ENCODE results near the gene RIBC2. TPM values are rescaled to one million over a fixed set of nuclear protein-coding genes. Genes with fewer than 3 reads are reported as not detected.
"Not testable (repeated sequence)": the region's sequence is repeated elsewhere in the genome, so short reads cannot be mapped to it uniquely, and the experiment has no call there.

RIBC2 gene
- total RNA-seq = 10 to 100 TPM; 11.2 to 12.1 TPM

GRCh38 chr22:45413368-45414211 is at the start of gene RIBC2, which contains the start of gene SMC1B:
TSS of gene RIBC2 (plus strand) at chr22:45413693. CDS start at chr22:45413887, 194 bp downstream.
TSS of gene SMC1B (minus strand) at chr22:45413599. CDS start at chr22:45413567, 32 bp downstream.
- ATAC-seq (ENCODE audit: low read depth) (peak; percentile 88), DNase-seq (peak; percentile 92)
- Mint-ChIP-seq H3K27ac (peak within 1 kb of the TSS; percentile 89), H3K36me3 (peaks cover 14% of the 10 kb centered on the region), H3K9me3 (peaks cover 1% of the 10 kb centered on the region), H3K27me3 (no peaks in the 10 kb centered on the region), H3K4me1 (peaks cover 12% of the 10 kb centered on the region), H3K4me3 (peak within 1 kb of the TSS; percentile 89)
- POLR2A ChIA-PET = interaction anchor here (0.6 to 2.5 kb wide), 13 partner anchors 10 to 250 kb away, joined by 3 to 28 read pairs (median 5); partner anchors contain the start of genes FAM118A and NUP50

GRCh38 chr22:45366713-45367112 is 46.8 kb upstream of the RIBC2 start:
- peaks cover 20% of the 10 kb centered on the region for H3K36me3 Mint-ChIP-seq
- DNase-seq (no peak), ATAC-seq (ENCODE audit: low read depth) (no peak)
- POLR2A ChIA-PET = no interaction called here
- no peaks in the 10 kb centered on the region for H3K27me3 Mint-ChIP-seq
- peaks cover 9% of the 10 kb centered on the region for H3K9me3 Mint-ChIP-seq
- H3K4me1 Mint-ChIP-seq = no peaks in the 10 kb centered on the region
- H3K4me3 Mint-ChIP-seq = no peak overlapping the region
- H3K27ac Mint-ChIP-seq = no peak overlapping the region

GRCh38 chr22:45373592-45373991 is 39.9 kb upstream of the RIBC2 start:
- H3K36me3 Mint-ChIP-seq; POLR2A ChIA-PET; DNase-seq; H3K9me3 Mint-ChIP-seq; H3K4me3 Mint-ChIP-seq; H3K27ac Mint-ChIP-seq; H3K27me3 Mint-ChIP-seq; ATAC-seq (ENCODE audit: low read depth): not testable (repeated sequence)
- H3K4me1 Mint-ChIP-seq = peaks cover 12% of the 10 kb centered on the region

- Mint-ChIP-seq H3K27ac (no peak overlapping the region), H3K27me3 (no peaks in the 10 kb centered on the region), H3K36me3 (peaks cover 5% of the 10 kb centered on the region), H3K4me1 (peaks cover 12% of the 10 kb centered on the region), H3K9me3 (no peaks in the 10 kb centered on the region), H3K4me3 (no peak overlapping the region)
- ATAC-seq (ENCODE audit: low read depth) (no peak), DNase-seq (no peak)
- POLR2A ChIA-PET = no interaction called here
Observed at GRCh38 chr22:45376009-45376408, 37.5 kb upstream of the RIBC2 start.

DNA sequence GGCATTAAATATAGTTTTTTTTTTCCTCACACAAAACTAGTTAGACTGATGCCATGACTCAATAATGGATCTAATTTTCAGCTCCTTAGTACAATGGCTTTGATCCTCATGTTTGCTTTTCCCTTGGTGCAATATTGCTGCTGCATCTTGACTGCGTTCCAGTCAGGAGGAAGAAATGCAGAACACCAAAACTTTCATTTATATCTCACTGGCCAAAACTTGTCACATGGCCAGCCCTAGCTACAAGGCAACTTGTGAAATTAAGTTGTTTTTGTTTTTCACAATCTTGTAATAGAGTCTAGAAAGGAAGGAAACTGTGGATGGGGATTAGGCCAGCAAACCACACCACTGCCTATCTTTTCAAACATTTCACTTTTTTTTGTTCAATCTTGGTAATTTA is 36.8 kb upstream of the RIBC2 start:
- H3K27ac Mint-ChIP-seq = no peak overlapping the region
- POLR2A ChIA-PET = no interaction called here
- no peaks in the 10 kb centered on the region for H3K9me3 Mint-ChIP-seq
- peaks cover 12% of the 10 kb centered on the region for H3K4me1 Mint-ChIP-seq
- no peaks in the 10 kb centered on the region for H3K27me3 Mint-ChIP-seq
- no peak overlapping the region for H3K4me3 Mint-ChIP-seq
- ATAC-seq (ENCODE audit: low read depth) (no peak), DNase-seq (no peak)
- peaks cover 5% of the 10 kb centered on the region for H3K36me3 Mint-ChIP-seq

- POLR2A ChIA-PET = no interaction called here
- Mint-ChIP-seq H3K9me3 (no peaks in the 10 kb centered on the region), H3K27me3 (peaks cover 7% of the 10 kb centered on the region), H3K27ac (no peak overlapping the region), H3K36me3 (no peaks in the 10 kb centered on the region), H3K4me3 (no peak overlapping the region), H3K4me1 (peaks cover 7% of the 10 kb centered on the region)
- DNase-seq = no peak
- no peak for ATAC-seq (ENCODE audit: low read depth)
Observed at GRCh38 chr22:45381348-45381747, 32.1 kb upstream of the RIBC2 start.

GRCh38 chr22:45389546-45389945 is 23.9 kb upstream of the RIBC2 start:
- H3K27me3 Mint-ChIP-seq = peaks cover 6% of the 10 kb centered on the region
- H3K4me1 Mint-ChIP-seq = peaks cover 1% of the 10 kb centered on the region
- no peak for DNase-seq
- H3K27ac Mint-ChIP-seq = no peak overlapping the region
- POLR2A ChIA-PET = interaction anchor here (0.7 kb wide), 1 partner anchor 29 kb away, joined by 3 read pairs; no protein-coding TSS in a partner anchor
- no peaks in the 10 kb centered on the region for H3K36me3 Mint-ChIP-seq
- H3K4me3 Mint-ChIP-seq = no peak overlapping the region
- H3K9me3 Mint-ChIP-seq = no peaks in the 10 kb centered on the region
- ATAC-seq (ENCODE audit: low read depth) = no peak

DNA sequence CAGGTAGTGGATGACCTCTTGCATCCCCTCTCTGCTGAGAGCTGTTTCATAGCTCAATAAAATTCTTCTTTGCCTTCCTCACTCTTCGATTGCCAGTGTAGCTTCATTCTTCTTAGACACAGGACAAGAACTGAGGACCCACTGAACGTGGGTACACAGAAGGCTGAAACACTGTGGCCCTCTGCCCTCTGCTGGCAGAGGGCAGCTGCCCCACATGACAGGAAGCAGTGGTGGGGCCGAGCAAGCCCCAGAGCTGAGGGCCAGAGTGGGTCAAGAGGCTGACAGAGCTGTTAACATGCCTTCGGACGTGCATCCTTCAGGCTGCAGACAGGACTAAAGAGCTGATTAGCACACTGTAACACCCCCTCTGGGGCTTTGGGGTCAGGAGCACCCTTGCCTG is 15.7 kb upstream of the RIBC2 start:
- no peak for DNase-seq
- no peaks in the 10 kb centered on the region for H3K9me3 Mint-ChIP-seq
- H3K27ac Mint-ChIP-seq = no peak overlapping the region
- H3K4me3 Mint-ChIP-seq = no peak overlapping the region
- H3K36me3 Mint-ChIP-seq = peaks cover 10% of the 10 kb centered on the region
- H3K4me1 Mint-ChIP-seq = no peaks in the 10 kb centered on the region
- ATAC-seq (ENCODE audit: low read depth) = no peak
- H3K27me3 Mint-ChIP-seq = peaks cover 10% of the 10 kb centered on the region
- POLR2A ChIA-PET = interaction anchor here (0.6 kb wide), 1 partner anchor 79 kb away, joined by 3 read pairs; no protein-coding TSS in a partner anchor

GRCh38 chr22:45398214-45398613 is 15.3 kb upstream of the RIBC2 start:
- peaks cover 10% of the 10 kb centered on the region for H3K36me3 Mint-ChIP-seq
- H3K4me1 Mint-ChIP-seq = no peaks in the 10 kb centered on the region

DNA sequence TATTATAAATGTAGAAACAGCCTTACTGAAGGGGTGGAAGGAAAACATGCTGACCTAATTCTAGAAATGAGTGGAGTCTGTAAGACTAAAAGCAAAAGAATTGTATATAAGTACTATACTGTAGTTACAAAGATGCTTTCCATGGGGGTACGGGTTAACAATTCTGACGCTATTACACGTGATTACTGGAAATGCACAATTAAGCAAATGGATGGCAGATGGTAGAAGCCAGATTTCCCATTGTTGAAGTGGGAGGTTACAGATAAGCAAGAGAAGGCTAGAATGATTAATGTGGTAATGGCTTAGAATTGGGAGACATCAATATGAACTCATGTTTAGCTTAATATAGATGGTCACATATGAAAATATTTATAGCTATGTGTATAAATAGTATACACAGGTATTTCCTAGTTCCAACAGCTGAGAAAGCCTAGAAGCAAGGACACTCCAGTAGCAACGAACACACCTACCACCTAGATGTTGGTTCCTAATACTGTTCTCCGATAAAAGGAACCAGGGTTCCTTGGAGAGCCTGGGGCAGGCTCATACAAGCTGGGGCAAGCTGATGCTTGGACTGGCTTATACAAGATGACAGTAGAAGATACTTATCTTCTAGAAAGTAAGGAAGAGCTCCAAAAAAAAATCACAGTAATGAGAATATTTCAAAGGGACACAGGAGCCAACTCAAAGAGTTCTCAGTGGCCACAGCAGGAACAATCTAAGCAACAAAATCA is 13.6 kb upstream of the RIBC2 start:
- no peak overlapping the region for H3K4me3 Mint-ChIP-seq
- DNase-seq (no peak), ATAC-seq (ENCODE audit: low read depth) (no peak)
- peaks cover 8% of the 10 kb centered on the region for H3K27me3 Mint-ChIP-seq
- H3K4me1 Mint-ChIP-seq = no peaks in the 10 kb centered on the region
- no peak overlapping the region for H3K27ac Mint-ChIP-seq
- peaks cover 10% of the 10 kb centered on the region for H3K36me3 Mint-ChIP-seq
- H3K9me3 Mint-ChIP-seq = no peaks in the 10 kb centered on the region
- POLR2A ChIA-PET = no interaction called here

More at GRCh38 chr22:45398214-45398613, 15.3 kb upstream of the RIBC2 start:
- DNase-seq (no peak), ATAC-seq (ENCODE audit: low read depth) (no peak)
- Mint-ChIP-seq H3K27me3 (peaks cover 10% of the 10 kb centered on the region), H3K9me3 (no peaks in the 10 kb centered on the region), H3K4me3 (no peak overlapping the region), H3K27ac (no peak overlapping the region)
- POLR2A ChIA-PET = interaction anchor here (0.6 kb wide), 1 partner anchor 80 kb away, joined by 3 read pairs; no protein-coding TSS in a partner anchor

DNA sequence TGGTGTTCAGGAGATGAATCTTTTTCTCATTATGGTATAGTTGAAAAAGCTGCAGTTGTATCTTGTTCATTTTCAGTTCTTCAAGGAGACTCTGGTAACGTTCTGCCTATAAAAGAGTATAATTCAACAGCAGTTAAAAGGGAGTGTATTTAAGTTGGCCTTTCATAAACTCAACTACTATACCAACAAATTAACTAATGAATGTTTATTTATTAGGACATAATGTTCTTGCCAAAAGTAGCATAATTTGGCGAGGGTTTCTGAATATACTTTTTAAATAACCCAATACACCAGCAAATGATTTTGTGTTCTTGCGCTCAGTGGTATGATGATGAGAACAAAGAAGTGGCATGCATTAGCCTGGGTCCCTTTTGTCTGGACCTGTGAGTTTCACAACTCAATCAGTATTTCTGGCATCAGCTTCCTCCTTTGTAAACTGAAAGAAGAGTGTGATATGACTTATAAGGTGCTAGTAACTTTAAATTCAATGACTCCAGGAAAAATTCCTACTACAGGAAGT is 11.0 kb upstream of the RIBC2 start:
- no peak for DNase-seq
- no peak for ATAC-seq (ENCODE audit: low read depth)
- Mint-ChIP-seq H3K4me1 (no peaks in the 10 kb centered on the region), H3K27ac (no peak overlapping the region), H3K9me3 (no peaks in the 10 kb centered on the region), H3K36me3 (peaks cover 12% of the 10 kb centered on the region), H3K27me3 (peaks cover 7% of the 10 kb centered on the region), H3K4me3 (no peak overlapping the region)
- POLR2A ChIA-PET = no interaction called here

DNA sequence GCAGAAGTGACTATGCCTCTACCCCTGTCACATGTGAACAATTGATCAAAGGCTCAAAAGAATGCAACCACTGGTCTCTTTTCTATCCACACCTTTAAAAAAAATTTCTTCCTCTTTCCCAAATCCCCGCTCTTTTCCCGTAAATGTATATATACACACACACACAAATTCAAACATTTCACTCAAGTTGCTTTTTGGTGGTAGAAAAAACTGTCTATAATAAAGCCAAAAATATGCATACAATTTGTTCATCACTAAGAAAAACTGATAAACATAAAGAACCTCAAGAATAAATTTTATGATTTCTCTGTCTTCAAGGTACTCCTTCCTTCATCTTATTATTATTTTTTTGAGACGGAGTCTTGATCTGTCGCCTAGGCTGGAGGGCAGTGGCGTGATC is 5.7 kb upstream of the RIBC2 start:
- H3K9me3 Mint-ChIP-seq = peaks cover 3% of the 10 kb centered on the region
- no peak for ATAC-seq (ENCODE audit: low read depth)
- no peak overlapping the region for H3K4me3 Mint-ChIP-seq
- DNase-seq = no peak
- no peak overlapping the region for H3K27ac Mint-ChIP-seq
- peaks cover 4% of the 10 kb centered on the region for H3K4me1 Mint-ChIP-seq
- POLR2A ChIA-PET = no interaction called here
- peaks cover 3% of the 10 kb centered on the region for H3K27me3 Mint-ChIP-seq
- H3K36me3 Mint-ChIP-seq = peaks cover 6% of the 10 kb centered on the region

GRCh38 chr22:45413013-45413367 is 503 bp upstream of the RIBC2 start:
- ATAC-seq (ENCODE audit: low read depth) (no peak), DNase-seq (no peak)
- peak overlapping the region; percentile 77 for H3K4me3 Mint-ChIP-seq
- peaks cover 14% of the 10 kb centered on the region for H3K36me3 Mint-ChIP-seq
- H3K4me1 Mint-ChIP-seq = peaks cover 12% of the 10 kb centered on the region
- H3K27ac Mint-ChIP-seq = peak overlapping the region; percentile 89
- H3K9me3 Mint-ChIP-seq = peaks cover 1% of the 10 kb centered on the region
- H3K27me3 Mint-ChIP-seq = no peaks in the 10 kb centered on the region
- POLR2A ChIA-PET = interaction anchor here (0.6 to 2.5 kb wide), 11 partner anchors 11 to 249 kb away, joined by 3 to 28 read pairs (median 5); partner anchors contain the start of genes FAM118A and NUP50
